Heart left ventricle (tissue), 16 donors: ENCODE results near the gene EXTL1. TPM values are rescaled to one million over a fixed set of nuclear protein-coding genes. Genes with fewer than 3 reads are reported as not detected.

Experiments used
- ATAC-seq, 4 donors: fragments of 200-7000 bp; cut with Tn5 transposase; one replicate each; pipeline ENCODE4 v1.9.1; 2020 to 2022; ENCODE audit warnings: moderate library complexity in 4 of 4, mild to moderate bottlenecking in 3 of 4, moderate number of reproducible peaks in 1 of 4
- DNase-seq, 5 donors: peaks; one replicate each; pipeline ENCODE4 v3.0.0-alpha.2; 2020
- H3K27ac ChIP-seq, 12 donors: fragments of 200-600 bp; sonication (generic) in 4 of 12; one replicate each; pipeline versions ENCODE4 v1.5.0 to v1.8.0; 2016 to 2022; ENCODE audit warnings: mild to moderate bottlenecking in 2 of 12
- H3K27me3 ChIP-seq, 9 donors: fragments of 200-600 bp; sonication (generic) in 2 of 9; one replicate each; pipeline versions ENCODE4 v1.5.1 to v1.8.0; 2016 to 2022; ENCODE audit warnings: mild to moderate bottlenecking in 3 of 9
- H3K36me3 ChIP-seq, 9 donors: fragments of 200-600 bp; sonication (generic) in 2 of 9; one replicate each; pipeline versions ENCODE4 v1.5.0 to v1.8.0; 2018 to 2022; ENCODE audit warnings: mild to moderate bottlenecking in 2 of 9
- H3K4me1 ChIP-seq, 12 donors: fragments of 200-600 bp; sonication (generic) in 4 of 12; one replicate each; pipeline versions ENCODE4 v1.5.0 to v1.8.0; 2016 to 2022; ENCODE audit warnings: mild to moderate bottlenecking in 3 of 12
- H3K4me3 ChIP-seq, 12 donors: fragments of 200-600 bp; sonication (generic) in 4 of 12; one replicate each; pipeline versions ENCODE4 v1.5.0 to v1.8.0; 2017 to 2022; ENCODE audit warnings: mild to moderate bottlenecking in 9 of 12, moderate library complexity in 4 of 12
- H3K9me3 ChIP-seq, 12 donors: fragments of 200-600 bp; sonication (generic) in 4 of 12; one replicate each; pipeline versions ENCODE4 v1.5.0 to v1.8.0; 2016 to 2022; ENCODE audit warnings: mild to moderate bottlenecking in 1 of 12
- CTCF ChIP-seq, 12 donors: fragments of 200-600 bp; sonication (generic) in 4 of 12; IDR thresholded peaks; one replicate each; pipeline versions ENCODE4 v1.5.0 to v1.8.0; 2018 to 2022; ENCODE audit warnings: antibody characterized with exemption in 12 of 12, mild to moderate bottlenecking in 5 of 12
- POLR2A ChIP-seq, 2 donors: fragments of 450-650 bp; IDR thresholded peaks; one replicate each; pipeline ENCODE4 v1.6.1; 2017; ENCODE audit warnings: antibody characterized with exemption in 2 of 2, mild to moderate bottlenecking in 2 of 2, moderate library complexity in 2 of 2
- WGBS, 4 donors: extraction: QIAGEN DNeasy Blood & Tissue Kit in 2 of 4; methylation state at CpG; one replicate each; pipeline versions ENCODE4 v1.1.5 to v1.1.7; 2013 to 2018; 5-methylcytosine and 5-hydroxymethylcytosine counted together
- intact Hi-C, 10 donors: fragments of 100-400 bp; cut with DNase I; formaldehyde crosslinking; loops; one replicate each; pipeline versions ENCODE4 v1.11.1 to v1.14.2; 2022
- long read RNA-seq, 3 donors: library from polyadenylated mRNA; unstranded; transcript quantifications; one replicate each; pipeline ENCODE4 v2.0.0, GENCODE V29; 2020 to 2021
- polyA plus RNA-seq, 2 donors: library from polyadenylated mRNA; stranded (reverse); fragments of 200-250 nt; gene quantifications; one replicate each; pipeline ENCODE4 v1.2.3, GENCODE V29; 2013
- total RNA-seq, 9 donors: library from RNA; depleted of rRNA in 2 of 9; stranded (reverse); fragments of >200 nt in 2 of 9; fragmentation: NEBNext Ultra II Directional in 3 of 9; extraction: Animal tissue kit (Norgen Biotek cat#: 25700) in 3 of 9; gene quantifications; one replicate each; pipeline versions ENCODE4 v1.1.0 to v1.2.4, GENCODE V29; 2016 to 2023
- donor health status: ischemic (EF 13 %, LVEDD 7.1; RV severe dilation, severe dysfunction).
- donor health status: healthy with polysubstance abuse.
- donor health status: DM: no; HTN: yes; CAD: no.
- donor health status: DM: no; HTN: no; CAD: no.
- donor health status: ischemic (EF 25% LVEDD 6.9; RV normal size, moderate dysfunction).
- donor health status: ischemic (EF 25% LVEDD 5.7; RV mildly dilated, moderate dysfunction).
- donor health status: healthy.
- donor health status: DM: yes; HTN: yes; CAD: no.
- donor health status: ischemic (EF 35%, LVEDD 5.7; RV mildly dilated, moderate dysfunction).
- donor health status: nonischemic (EF 11% LVEDD 7.7; RV severe dilation, severe dysfunction).
- donor health status: DM: yes; HTN: yes; CAD: no.
- donor health status: PGD.
- donor health status: ischemic (EF 29% LVEDD 5.4; RV normal size, mild dysfunction).
- donor health status: nonischemic (EF 23%, LVEDD 6.1; RV moderate dilation, normal function).

EXTL1 gene
- total RNA-seq (10 to 100 TPM in 2 of 9 donors, 1 to 10 TPM in 7; 1.8 to 17.5 (median 4.1) TPM), polyA plus RNA-seq (1 to 10 TPM; 1.2 to 5.7 TPM)
- long read RNA-seq, donor 1, full-length matches to known transcripts = 1 of 8 reads
- long read RNA-seq, donor 1, partial matches to known transcripts = 6 of 8 reads
- long read RNA-seq, donor 1, other reads (novel, unspliced or antisense) = 1 of 8 reads
- long read RNA-seq, donor 2, full-length matches to known transcripts = 17 of 28 reads
- long read RNA-seq, donor 2, partial matches to known transcripts = 7 of 28 reads
- long read RNA-seq, donor 2, other reads (novel, unspliced or antisense) = 4 of 28 reads
- long read RNA-seq, donor 3, full-length matches to known transcripts = 1 of 6 reads
- long read RNA-seq, donor 3, partial matches to known transcripts = 3 of 6 reads
- long read RNA-seq, donor 3, other reads (novel, unspliced or antisense) = 2 of 6 reads

GRCh38 chr1:26021647-26022403, at the start of gene EXTL1:
Gene EXTL1, plus strand, starts transcription at chr1:26021775. Its CDS starts 872 bp downstream, at chr1:26022647.
- DNase-seq = peak; percentile 79 to 91 (median 84)
- Histone ChIP-seq H3K27ac (peak within 1 kb of the TSS; percentile 55 to 98 (median 86)), H3K9me3 (no peaks in the 10 kb centered on the region), H3K27me3 (no peaks in the 10 kb centered on the region), H3K4me1 (peaks cover 0 to 74% (median 27%) of the 10 kb centered on the region in 12 donors), H3K36me3 (no peaks in the 10 kb centered on the region), H3K4me3 (peak within 1 kb of the TSS in 9 of 12 donors; percentile 11 to 59 (median 38))
- peak; percentile 78 to 88 (median 87) for ATAC-seq
- TF ChIP-seq CTCF (IDR thresholded peaks at IDR 0.05) (no peak), POLR2A (IDR thresholded peaks at IDR 0.05) (peak in 1 of 2 donors; percentile 24)
- intact Hi-C loops = loop anchor here in 1 of 10 donors (5.0 kb wide), 1 partner anchor 135 kb away; the partner anchor contains the start of gene FAM110D
- WGBS, 4 donors = 16 to 22% (median 20%) methylated on average over 7 to 15 of the region's 15 CpGs

GRCh38 chr1:25971811-25972180, 49.8 kb upstream of the EXTL1 start:
- 67 to 89% (median 68%) methylated on average over 1 of the region's 1 CpG for WGBS, 4 donors
- DNase-seq (no peak), ATAC-seq (no peak)
- Histone ChIP-seq H3K27ac (no peak overlapping the region), H3K4me1 (peaks cover 0 to 15% (median 0%) of the 10 kb centered on the region in 12 donors), H3K9me3 (no peaks in the 10 kb centered on the region), H3K36me3 (peaks cover 0 to 100% (median 80%) of the 10 kb centered on the region in 9 donors), H3K4me3 (no peak overlapping the region), H3K27me3 (no peaks in the 10 kb centered on the region)
- no peak for TF ChIP-seq CTCF (IDR thresholded peaks at IDR 0.05)
- no peak for TF ChIP-seq POLR2A (IDR thresholded peaks at IDR 0.05)
- intact Hi-C loops = no loop called here

- no peaks in the 10 kb centered on the region for H3K9me3 ChIP-seq
- ATAC-seq (no peak), DNase-seq (no peak)
- intact Hi-C loops = no loop called here
- 90 to 93% (median 91%) methylated on average over 6 of the region's 6 CpGs for WGBS, 4 donors
- H3K27me3 ChIP-seq = no peaks in the 10 kb centered on the region
- H3K4me1 ChIP-seq = peaks cover 0 to 15% (median 0%) of the 10 kb centered on the region in 12 donors
- H3K4me3 ChIP-seq = no peak overlapping the region
- H3K27ac ChIP-seq = no peak overlapping the region
- H3K36me3 ChIP-seq = peaks cover 0 to 97% (median 79%) of the 10 kb centered on the region in 9 donors
- no peak for TF ChIP-seq POLR2A (IDR thresholded peaks at IDR 0.05)
- no peak for TF ChIP-seq CTCF (IDR thresholded peaks at IDR 0.05)
Measured at GRCh38 chr1:25973610-25974321, 47.8 kb upstream of the EXTL1 start.
